HL-60 (cell line): ENCODE data around the gene DPPA2.

Source experiments
- GABPA ChIP-seq: IDR thresholded peaks from 2 replicates; pipeline ENCODE4 v1.6.1; 2012; ENCODE audit warnings: low read depth
- POLR2AphosphoS5 ChIP-seq: IDR thresholded peaks from 2 replicates; pipeline ENCODE4 v1.6.1; 2012; ENCODE audit warnings: low read depth
- SPI1 ChIP-seq: IDR thresholded peaks from 2 replicates; pipeline ENCODE4 v1.6.1; 2012; ENCODE audit warnings: low read depth, mild to moderate bottlenecking, borderline replicate concordance
- TF ChIP-seq, protein P1 (sequence below): IDR thresholded peaks from one replicate; pipeline ENCODE4 v1.5.1; 2011; ENCODE audit warnings: low read length, control low read depth, inconsistent platforms; ENCODE audit not compliant: insufficient read depth
- TF ChIP-seq, protein P2 (sequence below): IDR thresholded peaks from 2 replicates; pipeline ENCODE4 v1.6.1; 2012; ENCODE audit warnings: low read depth; ENCODE audit not compliant: insufficient replicate concordance

DNA sequence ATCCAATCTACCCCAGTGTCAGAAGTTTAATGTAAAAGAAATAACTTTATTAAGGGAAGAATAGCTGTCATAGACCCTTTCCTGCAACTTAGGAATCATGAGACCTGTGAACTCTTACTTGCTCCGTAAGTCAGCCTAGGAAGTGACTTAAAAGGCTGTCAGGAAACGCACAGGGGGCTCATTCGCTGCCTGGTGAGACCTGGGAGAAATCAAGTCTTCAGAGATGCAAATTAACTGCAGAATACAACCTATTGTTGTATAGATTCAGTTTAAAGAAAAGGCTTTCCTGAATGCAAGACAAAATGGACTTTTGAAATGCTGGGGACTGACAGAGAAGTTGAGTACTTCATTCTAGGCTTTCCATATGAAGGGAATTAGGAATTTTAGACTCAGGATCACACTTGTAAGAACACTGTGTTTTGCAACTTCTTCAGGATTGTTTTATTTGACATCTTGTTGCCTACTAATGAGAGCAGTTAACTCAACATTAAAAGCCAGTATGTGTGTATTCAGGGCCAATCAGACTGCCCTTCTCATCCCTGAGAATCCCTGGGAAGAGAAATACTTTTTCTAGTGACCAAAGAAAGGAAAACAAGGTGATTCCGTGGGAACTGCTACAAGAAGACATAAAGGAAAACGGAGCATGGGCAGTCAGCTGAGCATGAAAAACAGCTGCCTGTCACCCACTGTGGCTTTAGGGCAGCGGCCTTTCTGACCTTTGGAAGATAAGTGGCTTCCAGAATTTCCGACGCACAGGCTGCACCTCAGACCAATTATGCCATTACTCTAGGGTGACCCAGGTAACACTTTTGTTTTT is 39.5 kb upstream of the DPPA2 start:
- TF ChIP-seq, protein P1, sequence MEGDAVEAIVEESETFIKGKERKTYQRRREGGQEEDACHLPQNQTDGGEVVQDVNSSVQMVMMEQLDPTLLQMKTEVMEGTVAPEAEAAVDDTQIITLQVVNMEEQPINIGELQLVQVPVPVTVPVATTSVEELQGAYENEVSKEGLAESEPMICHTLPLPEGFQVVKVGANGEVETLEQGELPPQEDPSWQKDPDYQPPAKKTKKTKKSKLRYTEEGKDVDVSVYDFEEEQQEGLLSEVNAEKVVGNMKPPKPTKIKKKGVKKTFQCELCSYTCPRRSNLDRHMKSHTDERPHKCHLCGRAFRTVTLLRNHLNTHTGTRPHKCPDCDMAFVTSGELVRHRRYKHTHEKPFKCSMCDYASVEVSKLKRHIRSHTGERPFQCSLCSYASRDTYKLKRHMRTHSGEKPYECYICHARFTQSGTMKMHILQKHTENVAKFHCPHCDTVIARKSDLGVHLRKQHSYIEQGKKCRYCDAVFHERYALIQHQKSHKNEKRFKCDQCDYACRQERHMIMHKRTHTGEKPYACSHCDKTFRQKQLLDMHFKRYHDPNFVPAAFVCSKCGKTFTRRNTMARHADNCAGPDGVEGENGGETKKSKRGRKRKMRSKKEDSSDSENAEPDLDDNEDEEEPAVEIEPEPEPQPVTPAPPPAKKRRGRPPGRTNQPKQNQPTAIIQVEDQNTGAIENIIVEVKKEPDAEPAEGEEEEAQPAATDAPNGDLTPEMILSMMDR = no peak
- TF ChIP-seq POLR2AphosphoS5 (no peak), GABPA (no peak), SPI1 (no peak)
- TF ChIP-seq, protein P2, sequence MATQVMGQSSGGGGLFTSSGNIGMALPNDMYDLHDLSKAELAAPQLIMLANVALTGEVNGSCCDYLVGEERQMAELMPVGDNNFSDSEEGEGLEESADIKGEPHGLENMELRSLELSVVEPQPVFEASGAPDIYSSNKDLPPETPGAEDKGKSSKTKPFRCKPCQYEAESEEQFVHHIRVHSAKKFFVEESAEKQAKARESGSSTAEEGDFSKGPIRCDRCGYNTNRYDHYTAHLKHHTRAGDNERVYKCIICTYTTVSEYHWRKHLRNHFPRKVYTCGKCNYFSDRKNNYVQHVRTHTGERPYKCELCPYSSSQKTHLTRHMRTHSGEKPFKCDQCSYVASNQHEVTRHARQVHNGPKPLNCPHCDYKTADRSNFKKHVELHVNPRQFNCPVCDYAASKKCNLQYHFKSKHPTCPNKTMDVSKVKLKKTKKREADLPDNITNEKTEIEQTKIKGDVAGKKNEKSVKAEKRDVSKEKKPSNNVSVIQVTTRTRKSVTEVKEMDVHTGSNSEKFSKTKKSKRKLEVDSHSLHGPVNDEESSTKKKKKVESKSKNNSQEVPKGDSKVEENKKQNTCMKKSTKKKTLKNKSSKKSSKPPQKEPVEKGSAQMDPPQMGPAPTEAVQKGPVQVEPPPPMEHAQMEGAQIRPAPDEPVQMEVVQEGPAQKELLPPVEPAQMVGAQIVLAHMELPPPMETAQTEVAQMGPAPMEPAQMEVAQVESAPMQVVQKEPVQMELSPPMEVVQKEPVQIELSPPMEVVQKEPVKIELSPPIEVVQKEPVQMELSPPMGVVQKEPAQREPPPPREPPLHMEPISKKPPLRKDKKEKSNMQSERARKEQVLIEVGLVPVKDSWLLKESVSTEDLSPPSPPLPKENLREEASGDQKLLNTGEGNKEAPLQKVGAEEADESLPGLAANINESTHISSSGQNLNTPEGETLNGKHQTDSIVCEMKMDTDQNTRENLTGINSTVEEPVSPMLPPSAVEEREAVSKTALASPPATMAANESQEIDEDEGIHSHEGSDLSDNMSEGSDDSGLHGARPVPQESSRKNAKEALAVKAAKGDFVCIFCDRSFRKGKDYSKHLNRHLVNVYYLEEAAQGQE = no peak
